ENCODE measurements around the gene ATCAY.
A peak's percentile ranks its signal among the peaks of the same experiment; 100 is the strongest.

The ATCAY gene

GRCh38 chr19:3968556-3969434 lies 88.3 kb downstream of the ATCAY start:
- H3K4me3 Mint-ChIP-seq = peak overlapping the region; percentile 40
- peaks cover 2% of the 10 kb centered on the region for H3K36me3 Mint-ChIP-seq
- no peaks in the 10 kb centered on the region for H3K27me3 Mint-ChIP-seq
- H3K9me3 Mint-ChIP-seq = no peaks in the 10 kb centered on the region
- peaks cover 28% of the 10 kb centered on the region for H3K4me1 Mint-ChIP-seq
- H3K27ac Mint-ChIP-seq = no peak overlapping the region

- peaks cover 28% of the 10 kb centered on the region for H3K4me1 Mint-ChIP-seq
- peak overlapping the region; percentile 84 for H3K27ac Mint-ChIP-seq
- no peaks in the 10 kb centered on the region for H3K27me3 Mint-ChIP-seq
- peak overlapping the region; percentile 94 for H3K4me3 Mint-ChIP-seq
- H3K36me3 Mint-ChIP-seq = peaks cover 2% of the 10 kb centered on the region
- H3K9me3 Mint-ChIP-seq = no peaks in the 10 kb centered on the region
Measured at GRCh38 chr19:3969435-3970312, 89.2 kb downstream of the ATCAY start.

- no peaks in the 10 kb centered on the region for H3K9me3 Mint-ChIP-seq
- no peaks in the 10 kb centered on the region for H3K27me3 Mint-ChIP-seq
- peak overlapping the region; percentile 84 for H3K27ac Mint-ChIP-seq
- peaks cover 2% of the 10 kb centered on the region for H3K36me3 Mint-ChIP-seq
- H3K4me3 Mint-ChIP-seq = peak overlapping the region; percentile 94
- peaks cover 28% of the 10 kb centered on the region for H3K4me1 Mint-ChIP-seq
Measured at GRCh38 chr19:3970313-3970807, 89.9 kb downstream of the ATCAY start.

GRCh38 chr19:3970808-3971598 lies 90.5 kb downstream of the ATCAY start, which contains the start of gene DAPK3:
TSS of gene DAPK3 (minus strand) at chr19:3971099. CDS start at chr19:3969735, 1,364 bp downstream.
- Mint-ChIP-seq H3K27ac (peak within 1 kb of the TSS; percentile 84), H3K9me3 (no peaks in the 10 kb centered on the region), H3K27me3 (no peaks in the 10 kb centered on the region), H3K4me3 (peak within 1 kb of the TSS; percentile 94), H3K36me3 (peaks cover 2% of the 10 kb centered on the region), H3K4me1 (peaks cover 28% of the 10 kb centered on the region)

- Mint-ChIP-seq H3K27ac (no peak overlapping the region), H3K4me3 (no peak overlapping the region), H3K36me3 (peaks cover 4% of the 10 kb centered on the region), H3K4me1 (peaks cover 18% of the 10 kb centered on the region), H3K27me3 (no peaks in the 10 kb centered on the region), H3K9me3 (no peaks in the 10 kb centered on the region)
Measured at GRCh38 chr19:3975144-3975543, 94.7 kb downstream of the ATCAY start.

GRCh38 chr19:3975637-3976087 lies 95.2 kb downstream of the ATCAY start:
- H3K27me3 Mint-ChIP-seq = no peaks in the 10 kb centered on the region
- peaks cover 5% of the 10 kb centered on the region for H3K36me3 Mint-ChIP-seq
- no peak overlapping the region for H3K4me3 Mint-ChIP-seq
- peak overlapping the region; percentile 38 for H3K27ac Mint-ChIP-seq
- peaks cover 14% of the 10 kb centered on the region for H3K4me1 Mint-ChIP-seq
- no peaks in the 10 kb centered on the region for H3K9me3 Mint-ChIP-seq

- H3K27ac Mint-ChIP-seq = peak overlapping the region; percentile 51
- H3K4me1 Mint-ChIP-seq = peaks cover 21% of the 10 kb centered on the region
- no peaks in the 10 kb centered on the region for H3K9me3 Mint-ChIP-seq
- no peaks in the 10 kb centered on the region for H3K27me3 Mint-ChIP-seq
- peaks cover 8% of the 10 kb centered on the region for H3K36me3 Mint-ChIP-seq
- no peak overlapping the region for H3K4me3 Mint-ChIP-seq
Measured at GRCh38 chr19:3976495-3977241, 96.2 kb downstream of the ATCAY start.
